GM18951 (cell line): Measurements from ENCODE around the gene PRLR.
"Not testable (repeated sequence)": the region's sequence is repeated elsewhere in the genome, so short reads cannot be mapped to it uniquely, and the experiment has no call there.

Experiments used
- POLR2A ChIP-seq: IDR thresholded peaks from 4 replicates; pipeline ENCODE4 v1.6.1; 2011; ENCODE audit warnings: mild to moderate bottlenecking; ENCODE audit not compliant: insufficient read length, insufficient read depth; ENCODE audit errors: extremely low read depth
- in situ Hi-C: fragments of 300-500 bp; cut with MboI; formaldehyde crosslinking; loops from one replicate; pipeline ENCODE4 v1.12.0; 2022; ENCODE audit warnings: low sequenced_read_pairs, mixed read lengths, inconsistent platforms; ENCODE audit not compliant: unreplicated experiment

The PRLR gene

DNA sequence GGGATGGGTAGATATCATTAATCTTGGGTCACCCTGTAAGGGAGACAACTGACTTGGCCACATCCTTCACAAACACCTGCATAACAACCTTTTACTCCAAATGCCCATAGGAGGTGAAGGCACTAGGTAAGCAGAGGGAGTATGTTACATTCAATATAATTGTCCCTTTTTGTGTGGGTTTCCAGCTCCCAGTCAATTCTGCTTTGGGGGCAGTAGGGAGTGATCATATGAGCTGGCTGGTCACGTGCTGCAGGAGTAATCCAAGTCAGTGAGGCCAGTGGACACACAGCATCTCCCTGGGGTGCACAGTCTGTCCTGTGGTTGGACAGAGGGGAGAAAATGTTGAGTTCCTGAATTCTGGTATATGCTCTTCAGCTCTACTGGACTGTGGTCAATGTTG is 181.4 kb downstream of the PRLR start:
- in situ Hi-C loops: no loop called here
- TF ChIP-seq POLR2A: no peak

DNA sequence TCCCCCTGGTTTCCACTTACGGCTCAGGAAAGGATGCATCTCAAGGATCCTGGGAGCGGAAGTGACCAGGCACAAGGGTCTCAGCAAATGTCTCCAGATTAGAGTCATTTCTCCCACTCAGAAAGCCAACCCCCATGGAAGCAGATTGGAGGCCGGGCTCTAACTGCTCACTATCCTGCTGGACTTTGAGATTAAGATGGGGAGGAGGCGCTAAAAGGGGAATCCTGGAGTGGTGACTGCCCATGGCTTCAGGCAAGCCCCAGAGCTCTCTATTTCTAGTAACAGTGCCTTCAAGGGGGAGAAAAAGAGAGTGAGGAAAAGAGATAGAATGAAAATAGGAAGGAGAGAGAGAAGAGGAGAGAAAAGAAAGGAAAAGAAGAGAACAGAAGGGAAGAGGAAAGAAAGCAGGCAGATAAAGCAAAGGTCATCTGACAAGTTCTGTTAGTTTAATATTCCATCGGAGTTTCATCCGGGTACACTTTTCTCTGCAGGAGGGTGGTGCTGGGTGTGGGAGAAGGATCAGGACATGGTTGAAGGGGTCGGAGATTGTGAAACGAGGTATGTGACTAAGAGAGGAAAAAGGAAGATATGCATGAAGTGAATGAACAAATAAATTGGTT is 182.4 kb downstream of the PRLR start, which contains the start of gene AGXT2:
TSS of gene AGXT2 (minus strand) at position 165 of the 620 bp plus-strand sequence. CDS start at position 108, 57 bp downstream.
- TF ChIP-seq POLR2A: no peak
- in situ Hi-C loops: no loop called here

DNA sequence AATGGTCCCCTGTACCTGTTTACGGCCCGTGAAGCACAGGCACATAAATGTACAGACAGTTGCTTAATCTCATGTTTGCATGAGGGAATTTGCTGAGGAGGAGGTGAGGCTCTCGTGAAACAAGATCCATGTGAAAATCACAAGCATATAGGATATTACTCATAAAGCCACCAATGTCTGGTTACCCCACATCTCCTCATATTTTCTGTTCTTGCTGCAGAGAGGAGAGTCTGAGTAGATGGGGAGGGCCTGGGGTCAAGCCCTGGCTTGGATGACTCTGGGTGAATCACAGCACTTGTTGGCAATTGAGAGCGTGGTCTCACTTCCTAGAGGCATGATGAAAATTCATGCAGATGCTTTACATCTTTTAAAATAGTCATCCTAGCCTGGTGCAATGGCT is 183.5 kb downstream of the PRLR start:
- TF ChIP-seq POLR2A: no peak
- in situ Hi-C loops: no loop called here

DNA sequence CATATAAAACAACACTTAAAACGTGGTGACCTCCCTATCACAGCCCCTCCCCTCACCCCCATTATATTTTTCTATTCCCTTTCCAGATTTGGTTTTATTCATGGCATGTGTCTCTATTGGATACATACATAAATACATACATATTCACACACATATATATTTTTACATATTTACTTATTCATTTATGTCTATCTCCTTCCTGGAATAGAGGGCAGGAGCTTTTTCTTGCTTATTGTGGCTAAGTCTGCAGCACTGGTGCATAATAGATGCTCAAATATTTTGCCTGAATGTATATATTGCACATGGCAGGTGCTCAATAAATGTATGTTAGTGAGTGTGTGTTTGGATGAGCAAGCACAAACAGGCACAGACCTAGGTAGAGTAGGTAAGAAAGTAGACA is 185.0 kb downstream of the PRLR start:
- no peak for TF ChIP-seq POLR2A
- in situ Hi-C loops: no loop called here

DNA sequence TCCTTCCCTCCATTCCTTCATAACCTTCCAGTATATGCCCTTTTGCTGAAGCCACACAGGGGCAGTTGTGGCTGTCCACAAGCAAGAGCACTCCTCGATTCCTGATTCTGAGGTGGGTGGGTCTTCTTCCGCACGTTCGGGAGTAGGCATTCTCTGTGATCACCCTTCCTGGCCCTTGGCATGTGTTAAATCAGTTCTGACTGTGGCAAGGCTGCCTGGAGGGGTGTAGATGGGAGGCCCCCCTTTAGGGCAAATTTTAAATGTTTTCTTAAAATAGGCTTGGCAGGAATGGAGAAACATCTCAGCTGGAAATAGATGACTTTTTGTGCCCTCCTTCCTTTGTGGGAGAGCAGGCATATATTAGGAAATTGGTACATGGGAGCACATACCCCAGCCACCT is 185.6 kb downstream of the PRLR start:
- no peak for TF ChIP-seq POLR2A
- in situ Hi-C loops: no loop called here

DNA sequence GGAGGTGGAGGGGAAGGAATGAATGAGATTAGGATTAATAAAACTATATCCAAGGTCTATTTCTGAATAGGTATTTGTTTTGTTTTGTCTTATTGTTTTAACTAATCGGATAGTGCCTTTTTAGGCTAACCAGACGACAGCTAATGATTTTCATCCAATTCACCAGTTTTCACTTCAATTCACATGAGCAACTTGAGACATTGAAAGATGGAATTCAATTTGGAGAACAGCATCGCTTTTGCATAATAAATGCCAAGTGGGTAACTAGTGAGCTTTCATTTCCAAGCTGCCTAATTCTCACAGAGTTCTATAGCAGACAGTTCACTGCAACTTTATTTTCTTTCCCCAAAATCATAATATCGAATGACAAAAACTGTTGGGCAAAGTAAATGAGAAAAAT is 187.5 kb downstream of the PRLR start:
- no peak for TF ChIP-seq POLR2A
- in situ Hi-C loops: no loop called here

DNA sequence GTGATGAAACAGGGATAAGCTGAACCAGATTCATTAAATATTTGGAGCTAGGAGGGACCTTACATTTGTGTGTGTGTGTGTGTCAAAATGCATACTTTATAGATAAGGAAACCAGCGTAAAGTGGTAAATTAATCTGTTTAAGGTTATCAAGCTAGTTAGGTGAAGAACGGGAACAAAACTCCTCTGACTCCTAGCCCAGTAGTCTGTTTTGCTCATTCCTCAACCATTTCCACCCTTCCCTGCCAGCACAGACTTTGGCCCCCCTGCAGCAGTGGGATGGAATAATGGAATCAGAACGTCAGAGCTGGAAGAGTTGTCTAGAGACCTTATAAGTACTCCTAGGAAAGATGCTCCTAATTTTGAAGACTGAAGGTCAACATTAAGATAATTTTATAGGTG is 189.0 kb downstream of the PRLR start:
- no peak for TF ChIP-seq POLR2A
- in situ Hi-C loops: no loop called here

DNA sequence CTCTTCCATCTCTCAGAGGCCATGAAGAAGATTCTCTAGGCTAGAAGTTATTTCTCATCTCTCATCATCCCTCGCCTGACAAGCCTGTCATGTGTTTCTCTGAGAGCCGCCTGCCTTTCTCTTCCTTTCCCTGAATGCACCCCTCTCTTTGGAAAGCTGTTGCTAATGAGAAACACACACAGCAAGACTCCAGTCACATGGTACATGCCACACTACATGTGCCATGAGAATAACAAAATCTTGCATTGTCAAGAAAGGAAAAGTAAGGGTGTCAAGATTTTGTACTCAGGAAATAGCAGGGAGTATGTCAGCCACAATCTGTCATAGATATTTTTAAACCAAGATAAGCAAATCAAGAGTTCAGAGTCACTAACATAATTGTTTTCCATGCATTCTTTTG is 191.4 kb downstream of the PRLR start:
- in situ Hi-C loops: no loop called here
- no peak for TF ChIP-seq POLR2A

DNA sequence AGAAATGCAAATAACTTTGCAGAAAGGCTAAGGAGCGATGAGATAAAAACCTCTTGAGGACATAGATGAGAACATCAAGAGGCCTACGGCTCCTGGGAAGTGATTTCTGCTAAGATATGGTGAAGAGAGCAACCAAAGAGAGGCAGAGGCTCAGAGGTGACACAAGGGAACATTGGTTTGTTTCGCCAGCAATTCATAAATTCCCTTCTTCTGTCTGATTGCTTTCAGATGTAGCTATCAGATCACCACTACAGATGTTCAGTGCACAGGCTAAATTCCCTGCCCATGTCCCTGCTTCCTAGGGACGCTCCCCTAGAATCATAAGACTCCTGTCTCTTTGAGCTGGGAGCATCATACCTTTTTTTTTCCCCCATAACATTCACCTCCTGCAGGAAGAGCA is 193.8 kb downstream of the PRLR start:
- no peak for TF ChIP-seq POLR2A
- in situ Hi-C loops: no loop called here

DNA sequence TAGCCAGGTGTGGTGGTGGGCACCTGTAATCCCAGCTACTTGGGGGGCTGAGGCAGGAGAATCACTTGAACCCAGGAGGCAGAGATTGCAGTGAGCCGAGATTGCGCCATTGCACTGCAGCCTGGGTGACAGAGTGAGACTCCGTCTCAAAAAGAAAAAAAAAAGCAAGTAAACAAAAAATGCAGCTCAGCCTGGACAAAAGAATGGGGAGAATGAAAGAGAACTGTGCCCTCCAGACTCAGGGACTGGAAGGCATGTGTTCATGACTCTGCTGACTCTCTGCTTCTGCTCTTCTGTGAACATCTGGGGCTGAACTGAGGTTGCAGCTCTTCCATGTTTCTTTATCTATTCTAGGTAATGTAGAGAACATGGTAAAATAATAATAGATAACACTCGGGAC is 194.4 kb downstream of the PRLR start:
- in situ Hi-C loops: not testable (repeated sequence)

DNA sequence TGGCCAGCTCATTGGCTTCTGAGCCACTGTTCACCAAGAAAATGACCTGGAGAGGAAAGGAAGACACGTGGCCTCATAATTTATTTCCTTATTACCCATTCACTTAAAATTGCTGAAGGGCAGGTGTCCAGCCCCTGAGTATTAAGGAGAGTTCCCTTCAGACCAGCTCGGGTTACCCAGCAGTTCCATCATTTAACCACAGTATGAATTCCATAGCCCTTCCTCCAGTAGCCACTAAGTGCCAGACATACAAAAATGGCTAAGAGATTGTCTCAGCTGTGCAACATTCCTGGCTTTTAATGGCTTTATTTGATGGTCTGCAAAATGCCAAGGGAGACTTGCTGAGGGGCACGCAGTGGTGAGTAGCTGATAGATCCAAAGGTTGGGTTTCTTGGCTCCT is 195.0 kb downstream of the PRLR start:
- TF ChIP-seq POLR2A: no peak
- in situ Hi-C loops: no loop called here

DNA sequence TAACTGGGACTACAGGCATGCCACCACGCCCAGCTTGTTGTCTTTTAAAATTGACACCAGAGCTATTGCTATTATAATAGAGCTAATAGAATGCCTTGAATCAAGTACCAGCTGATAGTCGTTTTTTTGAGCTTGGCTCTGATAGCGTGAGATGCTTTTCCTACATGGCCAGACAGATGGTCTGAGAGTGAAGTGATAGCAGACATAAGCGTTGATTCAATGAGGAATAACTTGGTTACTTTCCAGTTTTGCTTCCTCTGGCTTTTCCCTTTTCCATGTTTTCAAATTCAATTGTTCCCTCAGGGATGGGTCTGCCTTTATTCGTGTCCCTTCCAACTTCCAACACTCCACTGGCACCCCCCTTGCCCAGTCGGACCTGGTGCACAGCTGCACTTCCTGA is 197.9 kb downstream of the PRLR start:
- in situ Hi-C loops: no loop called here
- TF ChIP-seq POLR2A: no peak

DNA sequence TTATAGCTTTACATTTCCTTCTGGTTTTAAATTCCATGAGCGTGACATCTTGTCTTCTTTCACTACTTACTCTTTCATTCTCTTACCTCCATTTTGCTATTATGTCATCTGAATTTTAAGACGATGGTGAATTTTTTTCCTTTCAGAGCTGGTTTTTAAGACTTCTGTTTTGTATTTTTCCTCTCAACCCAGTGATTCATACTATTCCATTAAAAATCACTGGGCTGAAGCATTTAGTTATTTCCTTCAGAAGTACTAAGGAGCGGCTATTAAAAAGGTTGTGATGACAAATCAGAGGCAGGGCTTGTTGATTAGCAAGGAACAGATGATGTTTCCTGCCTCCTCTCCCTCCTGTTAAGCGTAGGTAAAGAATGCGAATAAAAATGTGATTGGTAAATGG is 199.0 kb downstream of the PRLR start:
- in situ Hi-C loops: no loop called here
- TF ChIP-seq POLR2A: no peak

DNA sequence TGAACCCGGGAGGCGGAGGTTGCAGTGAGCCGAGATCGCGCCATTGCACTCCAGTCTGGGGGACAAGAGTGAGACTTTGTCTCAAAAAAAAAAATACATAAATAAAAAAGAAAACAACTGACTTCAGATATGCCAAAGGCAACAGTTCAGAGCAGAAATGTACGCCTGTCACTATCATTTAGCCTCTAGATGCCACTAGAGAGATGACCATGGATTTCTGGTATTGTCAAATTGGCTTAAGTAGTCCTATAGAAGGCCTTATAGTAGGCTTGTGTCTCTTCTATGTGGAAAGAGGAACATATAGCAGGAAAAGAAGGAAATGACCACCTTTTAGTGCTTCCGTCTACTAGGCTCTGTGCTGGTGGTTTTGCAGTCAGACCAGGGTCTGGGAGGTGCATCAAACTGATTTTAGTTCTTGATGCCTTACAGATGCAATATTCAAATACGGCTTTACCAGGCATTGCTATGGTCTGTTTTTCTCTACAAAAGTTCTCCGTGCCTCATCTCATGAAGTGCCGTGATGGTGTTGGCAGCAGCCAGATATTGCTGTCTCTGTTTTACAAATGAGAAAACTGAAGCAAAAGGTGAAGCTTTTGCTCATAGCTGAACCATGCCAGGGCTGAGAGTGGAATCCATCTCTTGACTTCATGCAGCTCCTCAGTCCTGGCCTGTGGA is 199.7 kb downstream of the PRLR start:
- in situ Hi-C loops: no loop called here
- TF ChIP-seq POLR2A: no peak

DNA sequence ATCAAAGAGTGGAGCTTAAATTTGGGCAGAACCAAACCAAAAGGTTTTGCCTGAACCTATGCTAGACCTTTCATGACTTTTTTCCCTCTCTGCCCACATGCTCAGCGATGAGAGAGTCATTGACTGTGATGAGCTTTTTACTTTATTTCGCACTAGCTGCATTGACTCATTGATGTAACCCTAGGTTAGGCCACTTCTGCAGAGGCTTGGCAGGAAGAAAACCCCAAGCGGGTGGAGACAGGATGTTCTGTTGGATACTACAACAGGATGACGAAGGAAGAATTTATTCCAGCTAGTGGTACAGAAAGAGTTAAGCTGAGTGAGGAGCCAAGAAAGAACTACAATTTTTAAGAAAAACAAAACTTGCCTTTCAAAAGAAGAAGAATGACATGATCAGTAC is 201.0 kb downstream of the PRLR start:
- TF ChIP-seq POLR2A: no peak
- in situ Hi-C loops: no loop called here

DNA sequence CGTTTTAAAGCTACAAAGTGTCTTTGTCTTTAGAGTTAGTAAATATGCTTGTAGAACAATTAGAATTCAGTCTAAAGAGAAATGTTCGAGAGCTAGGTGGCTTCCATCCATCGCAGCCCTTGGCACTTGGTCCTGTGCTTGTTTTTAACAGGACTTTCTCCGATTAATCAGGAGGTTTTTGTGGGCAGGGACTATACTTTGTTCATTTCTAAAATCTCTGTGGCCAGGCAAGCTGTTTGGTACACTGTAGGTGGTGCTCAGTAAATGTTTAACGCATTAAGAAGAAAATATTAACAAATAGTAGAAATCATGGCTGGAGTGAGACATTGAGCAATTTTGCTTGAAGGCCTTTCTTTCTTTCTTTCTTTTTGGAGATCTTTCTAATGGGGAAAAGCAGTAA is 203.3 kb downstream of the PRLR start:
- in situ Hi-C loops: no loop called here
- TF ChIP-seq POLR2A: no peak
